Measurements from ENCODE around the gene EPHA7.

Gene EPHA7

DNA sequence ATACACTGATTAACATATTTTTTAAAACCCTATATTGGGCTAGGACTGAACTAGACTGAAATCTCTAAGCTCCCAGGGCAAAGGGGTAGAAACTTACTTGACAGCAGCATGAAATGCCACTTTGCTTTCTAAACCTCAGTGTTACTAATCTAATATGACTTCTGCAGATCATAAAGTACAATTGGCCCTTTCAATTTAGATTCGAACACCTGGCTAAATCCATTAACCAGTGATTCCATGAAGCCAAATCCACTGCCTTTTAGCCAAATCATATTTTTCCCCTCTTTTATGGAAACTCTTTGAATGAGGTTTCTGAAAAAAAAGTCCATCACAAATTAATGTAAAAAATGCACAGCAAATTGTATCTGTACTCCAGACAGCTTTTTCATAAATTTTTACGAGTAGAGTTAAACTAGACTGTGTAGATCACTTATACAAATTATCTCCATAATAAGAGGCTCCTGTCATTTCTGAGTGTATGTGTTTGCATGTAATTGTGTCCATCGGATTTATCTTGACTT is 25.7 kb downstream of the EPHA7 start:
- no peak for DNase-seq (ENCODE audit: low read depth)

DNA sequence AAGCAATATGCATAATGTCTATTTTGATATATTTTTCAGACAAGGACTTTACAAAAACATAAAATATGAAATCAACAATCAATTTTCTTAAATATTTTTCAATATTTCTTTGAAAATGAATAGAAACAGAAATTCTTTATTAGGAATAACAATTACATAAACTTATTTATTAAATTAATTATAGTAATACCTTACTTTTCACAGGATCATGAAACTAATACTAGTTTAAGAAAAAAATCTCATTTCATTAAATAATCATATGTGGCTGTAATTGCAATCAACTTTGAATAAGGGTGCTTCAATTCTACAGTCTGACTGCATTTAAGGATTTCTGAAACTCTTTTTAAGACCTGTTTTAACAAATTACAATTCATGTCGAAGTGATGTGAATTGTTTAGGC is 26.6 kb downstream of the EPHA7 start:
- no peak for DNase-seq (ENCODE audit: low read depth)

DNA sequence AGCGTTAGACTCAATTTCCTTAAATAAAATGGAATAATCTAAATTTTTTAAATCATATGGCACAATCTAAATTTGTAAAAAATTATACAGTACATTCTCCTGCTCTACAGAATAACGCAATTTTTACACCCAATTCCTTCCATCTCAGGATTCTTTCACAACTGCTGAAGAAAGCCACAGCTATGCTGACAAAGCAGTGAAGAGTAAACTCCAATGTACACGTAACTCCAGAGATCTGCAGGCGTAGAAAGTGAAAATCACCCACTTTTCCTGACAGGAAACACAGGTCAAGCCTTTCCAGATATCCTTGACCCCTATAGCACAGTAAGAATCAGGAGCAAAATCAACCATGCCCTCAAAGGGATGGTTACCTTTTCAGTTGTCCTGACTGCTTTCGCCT is 27.4 kb downstream of the EPHA7 start:
- DNase-seq (ENCODE audit: low read depth): no peak

DNA sequence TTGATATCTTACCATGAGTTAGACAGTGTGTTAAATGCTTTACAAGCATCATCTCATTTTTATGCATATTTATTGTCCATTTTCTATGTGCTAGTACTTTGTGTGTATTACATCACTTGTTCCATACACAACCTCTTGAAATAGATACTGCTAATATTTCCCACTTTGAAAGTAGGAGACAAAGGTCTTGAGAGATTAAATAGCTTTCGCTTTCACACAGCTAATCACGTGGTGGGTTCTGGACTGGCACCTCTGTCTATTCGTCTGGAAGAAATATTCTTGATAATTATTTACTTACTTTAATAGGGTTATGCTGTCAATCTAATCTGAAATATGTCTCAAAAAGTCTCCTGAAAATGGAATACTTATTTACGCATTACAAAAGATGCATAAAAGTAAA is 30.2 kb downstream of the EPHA7 start:
- DNase-seq (ENCODE audit: low read depth): no peak

DNA sequence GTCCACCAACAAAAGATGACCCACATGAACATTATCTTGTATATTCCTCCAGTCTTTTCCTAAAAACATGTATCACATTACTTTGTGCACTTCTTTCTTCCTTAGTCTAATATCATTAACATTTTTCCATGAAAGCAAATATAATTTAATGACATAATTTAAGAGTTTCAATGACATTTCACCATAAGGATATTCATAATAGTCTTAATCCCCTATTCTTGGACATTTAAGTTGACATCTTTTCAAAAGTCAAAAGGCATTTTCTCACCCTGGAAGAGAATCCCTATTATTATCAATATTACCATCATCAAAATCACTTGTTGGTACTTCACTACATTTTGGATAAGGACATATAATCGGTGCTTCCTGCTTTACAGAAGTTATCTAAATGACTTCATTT is 31.3 kb downstream of the EPHA7 start:
- no peak for DNase-seq (ENCODE audit: low read depth)

DNA sequence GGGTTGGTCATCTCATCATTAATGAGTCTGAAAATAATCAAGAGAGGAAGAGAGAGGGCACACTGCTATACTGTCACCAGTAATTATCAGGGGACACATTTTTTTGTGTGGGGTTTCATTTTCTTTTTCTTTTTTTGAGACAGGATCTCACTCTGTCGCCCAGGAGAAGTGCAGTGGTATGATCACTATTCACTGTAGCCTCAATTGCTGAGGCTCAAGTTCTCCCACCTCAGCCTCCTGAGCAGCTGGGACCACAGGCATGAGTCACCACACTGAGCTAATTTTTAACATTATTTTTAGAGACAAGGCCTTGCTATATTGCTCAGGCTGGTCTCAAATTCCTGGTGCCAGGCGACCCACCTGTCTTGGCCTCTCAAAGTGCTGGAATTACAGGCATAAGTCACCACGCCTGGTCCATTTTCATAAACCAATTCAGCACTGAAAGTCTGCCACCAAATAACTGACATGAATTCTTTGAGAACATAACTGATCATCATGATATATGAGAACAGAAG is 43.3 kb downstream of the EPHA7 start:
- DNase-seq (ENCODE audit: low read depth): no peak

DNA sequence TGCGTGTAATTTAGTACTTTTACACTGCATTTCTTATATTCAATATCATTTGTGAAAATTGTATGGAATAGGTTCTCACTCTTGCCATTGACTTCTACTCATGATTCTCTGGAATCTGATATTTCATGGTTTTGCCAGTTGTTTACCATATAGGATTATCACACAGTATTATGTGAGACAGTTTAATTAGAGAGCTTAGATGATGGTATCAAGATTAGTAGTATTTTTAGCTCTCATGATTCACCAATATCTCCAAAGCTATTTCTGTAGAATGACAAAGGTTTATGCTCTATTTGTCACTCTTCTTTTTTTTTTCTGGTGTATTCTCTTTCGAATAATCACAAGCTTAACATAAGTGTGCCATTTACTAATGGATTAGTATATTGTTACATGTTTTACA is 45.9 kb downstream of the EPHA7 start:
- DNase-seq (ENCODE audit: low read depth): no peak

DNA sequence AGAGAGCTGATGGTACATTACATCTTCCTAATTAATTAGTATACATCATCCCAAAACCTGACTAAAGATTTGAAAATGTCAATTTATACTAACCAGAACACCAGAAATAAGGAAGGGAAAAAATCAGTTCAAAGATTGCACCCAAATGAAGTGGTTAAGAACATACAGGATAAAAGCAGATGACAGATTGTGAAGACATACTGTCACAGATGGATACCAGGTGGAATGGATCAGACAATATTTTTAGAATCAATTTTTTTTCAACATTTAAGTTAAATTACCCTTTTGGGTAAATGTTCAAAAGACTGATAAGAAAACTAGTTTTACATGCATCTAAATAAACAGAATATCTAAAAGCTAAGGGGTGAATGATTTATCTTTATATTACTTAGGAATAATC is 47.6 kb downstream of the EPHA7 start:
- DNase-seq (ENCODE audit: low read depth): no peak

DNA sequence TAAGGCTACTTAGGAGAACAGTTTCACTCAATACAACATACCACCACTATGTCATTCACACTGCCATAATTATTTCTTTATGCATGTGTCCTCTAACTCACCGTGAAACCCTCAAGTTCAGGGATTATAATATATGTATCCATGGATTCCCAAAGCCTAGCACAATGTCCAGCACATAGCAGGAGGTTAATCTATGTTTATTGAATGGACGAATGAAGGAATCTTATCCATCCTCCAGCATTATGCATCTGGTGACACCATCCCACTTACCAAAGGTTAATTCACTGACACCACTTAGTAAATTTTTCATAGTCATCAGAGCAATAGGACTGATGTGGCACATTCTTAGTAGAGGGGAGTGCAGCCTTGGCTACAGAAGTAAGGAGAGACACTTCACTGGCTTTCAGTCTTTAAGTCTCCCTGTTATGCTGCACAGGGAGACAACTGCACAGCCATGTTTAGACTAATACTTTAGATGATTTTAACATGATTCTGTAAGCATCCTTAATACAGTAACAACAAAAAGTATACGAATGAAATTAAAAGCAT is 49.7 kb downstream of the EPHA7 start:
- no peak for DNase-seq (ENCODE audit: low read depth)

DNA sequence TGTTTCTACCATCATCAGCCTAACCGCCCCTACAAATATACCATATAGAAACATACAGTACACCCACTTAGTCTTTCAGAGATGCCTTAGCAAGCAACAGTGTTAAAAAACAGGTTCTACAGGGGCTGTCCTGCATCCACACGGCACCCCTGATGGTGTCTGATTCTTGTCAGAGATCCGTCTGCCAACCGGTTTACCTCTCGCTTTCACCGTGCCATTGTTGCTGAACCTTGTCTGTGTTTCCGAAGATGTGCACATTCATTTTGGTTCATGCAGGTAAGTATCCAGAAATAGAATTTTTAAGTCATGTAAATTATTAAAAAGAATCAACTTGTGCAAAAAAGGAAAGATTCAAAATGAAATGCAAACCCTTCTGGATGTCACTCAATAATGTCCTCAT is 52.9 kb downstream of the EPHA7 start:
- DNase-seq (ENCODE audit: low read depth): no peak

DNA sequence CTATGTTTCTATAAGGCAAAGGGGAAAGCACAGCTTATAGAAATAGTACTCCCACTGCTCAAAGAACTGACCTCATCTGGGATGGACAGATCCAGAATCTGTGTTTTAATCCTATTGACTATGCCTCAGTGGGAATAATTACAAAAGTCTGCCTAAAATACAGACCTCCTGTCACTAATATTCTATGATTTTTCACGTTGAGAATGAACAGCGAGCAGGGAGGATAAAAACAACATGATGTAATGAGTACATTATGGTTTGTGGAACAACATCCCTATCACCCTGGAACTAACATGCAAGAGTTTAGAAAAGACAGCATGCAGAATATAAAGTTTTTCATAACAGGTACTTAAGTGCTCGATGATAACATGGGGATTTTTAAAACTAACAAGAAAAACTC is 53.9 kb downstream of the EPHA7 start:
- DNase-seq (ENCODE audit: low read depth): no peak

DNA sequence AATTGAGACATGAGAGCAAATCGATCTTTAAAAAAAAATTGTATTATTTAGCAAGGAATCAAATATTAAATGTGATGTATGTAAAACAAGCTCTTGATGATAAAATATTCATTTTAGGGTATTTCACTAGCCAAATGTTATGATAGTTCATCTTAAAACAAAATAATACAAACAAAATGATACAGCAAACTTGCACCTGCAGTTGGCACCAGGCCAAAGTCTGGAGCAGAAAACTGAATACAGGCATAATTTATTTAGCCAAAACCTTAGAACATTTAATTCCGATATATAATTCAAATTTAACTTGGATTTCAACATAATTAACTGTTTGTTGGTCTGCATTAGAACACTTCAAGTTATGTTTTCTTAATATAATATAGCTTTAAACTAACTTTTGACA is 60.9 kb downstream of the EPHA7 start:
- no peak for DNase-seq (ENCODE audit: low read depth)

DNA sequence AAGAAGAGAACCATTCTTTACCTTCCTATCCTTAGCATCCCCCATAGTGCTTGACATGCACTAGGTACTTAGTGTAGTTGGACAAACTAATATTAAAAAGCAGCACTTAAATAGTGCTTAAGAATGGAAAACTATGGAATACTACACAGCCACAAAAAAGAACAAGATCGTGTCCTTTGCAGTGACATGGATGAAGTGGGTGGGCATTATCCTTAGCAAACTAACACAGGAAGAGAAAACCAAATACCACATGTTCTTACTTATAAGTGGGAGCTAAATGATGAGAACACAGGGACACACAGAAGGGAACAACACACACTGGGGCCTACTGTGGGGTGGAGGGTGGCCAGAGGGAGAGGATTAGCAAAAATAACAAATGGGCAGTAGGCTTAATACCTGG is 66.8 kb downstream of the EPHA7 start:
- DNase-seq (ENCODE audit: low read depth): no peak

DNA sequence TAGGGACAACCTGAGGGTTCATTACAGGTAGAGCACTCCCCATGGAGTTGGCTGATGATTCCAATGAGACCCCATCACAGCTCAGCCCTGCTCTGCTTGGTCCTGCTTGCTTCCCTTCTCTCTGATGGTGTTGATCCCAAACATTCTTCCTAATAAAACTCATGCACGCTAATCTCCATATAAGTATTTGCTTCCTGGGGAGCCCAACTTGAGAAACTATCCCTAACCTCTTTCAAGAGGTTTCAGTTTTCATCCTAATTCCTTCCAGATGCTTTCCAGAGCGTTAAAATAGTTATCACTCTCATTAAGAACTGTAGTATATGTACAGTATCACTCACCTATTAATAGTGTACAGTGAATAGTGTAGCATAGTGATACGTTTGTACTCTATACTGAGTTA is 68.1 kb downstream of the EPHA7 start:
- no peak for DNase-seq (ENCODE audit: low read depth)

DNA sequence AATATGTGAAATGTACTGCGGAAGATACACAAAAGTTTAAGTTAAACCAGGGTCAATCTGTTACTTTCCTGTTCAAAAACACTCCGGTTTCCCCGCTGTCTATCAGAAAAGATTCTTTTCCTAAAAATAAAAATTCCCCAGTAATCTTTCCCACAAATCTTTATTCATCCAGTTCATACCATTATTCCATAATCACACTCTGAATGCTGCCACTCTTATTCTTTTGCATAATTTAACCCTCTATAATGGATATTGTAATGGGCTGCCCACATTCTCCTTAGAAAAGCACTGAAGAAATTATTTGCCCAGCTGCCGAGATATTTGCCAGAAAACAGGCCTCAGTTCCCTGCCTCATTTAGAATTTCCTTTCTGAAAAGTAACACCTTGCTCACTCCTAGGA is 68.6 kb downstream of the EPHA7 start:
- DNase-seq (ENCODE audit: low read depth): no peak

DNA sequence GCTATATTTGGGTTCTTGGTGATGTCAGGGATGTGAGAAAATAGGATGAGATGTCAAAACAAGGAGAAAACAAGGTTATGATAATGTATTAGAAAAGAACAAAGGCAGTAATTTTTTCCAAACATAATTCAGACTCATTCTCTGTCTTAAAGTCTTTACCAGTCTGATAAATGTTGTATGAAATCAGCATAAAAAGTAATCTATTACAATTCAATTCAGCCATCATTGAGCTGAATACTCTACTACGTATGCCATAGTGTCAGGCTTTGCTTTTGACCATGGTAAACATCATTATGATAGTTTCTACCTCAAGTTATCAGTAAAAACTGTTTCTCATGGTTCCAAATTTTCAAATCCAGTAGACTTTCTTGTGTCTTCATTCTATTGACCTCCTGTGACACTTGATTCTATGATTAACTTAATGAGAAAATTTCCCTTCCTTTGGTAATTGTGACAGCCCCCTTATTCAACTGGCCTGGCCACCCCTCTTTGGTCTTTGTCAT is 75.0 kb downstream of the EPHA7 start:
- no peak for DNase-seq (ENCODE audit: low read depth)

DNA sequence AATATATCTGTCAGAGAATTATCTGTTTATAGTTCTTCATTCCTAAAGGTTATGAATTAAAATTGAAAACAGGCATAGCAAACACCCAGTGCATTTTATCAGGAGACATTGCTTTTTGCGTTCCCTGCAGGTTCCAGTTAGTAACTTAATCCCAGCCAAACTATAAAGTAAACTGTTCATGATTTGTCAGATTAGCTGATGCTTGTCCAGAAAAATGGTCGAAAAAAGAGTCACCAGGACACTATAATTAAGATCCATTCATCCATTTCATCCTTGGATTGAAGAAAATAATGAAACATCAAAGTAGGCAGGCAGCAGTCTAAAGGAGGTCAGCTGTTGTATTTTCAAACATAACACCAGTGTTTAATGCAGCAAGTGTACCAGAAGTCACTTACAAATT is 75.9 kb downstream of the EPHA7 start:
- no peak for DNase-seq (ENCODE audit: low read depth)

DNA sequence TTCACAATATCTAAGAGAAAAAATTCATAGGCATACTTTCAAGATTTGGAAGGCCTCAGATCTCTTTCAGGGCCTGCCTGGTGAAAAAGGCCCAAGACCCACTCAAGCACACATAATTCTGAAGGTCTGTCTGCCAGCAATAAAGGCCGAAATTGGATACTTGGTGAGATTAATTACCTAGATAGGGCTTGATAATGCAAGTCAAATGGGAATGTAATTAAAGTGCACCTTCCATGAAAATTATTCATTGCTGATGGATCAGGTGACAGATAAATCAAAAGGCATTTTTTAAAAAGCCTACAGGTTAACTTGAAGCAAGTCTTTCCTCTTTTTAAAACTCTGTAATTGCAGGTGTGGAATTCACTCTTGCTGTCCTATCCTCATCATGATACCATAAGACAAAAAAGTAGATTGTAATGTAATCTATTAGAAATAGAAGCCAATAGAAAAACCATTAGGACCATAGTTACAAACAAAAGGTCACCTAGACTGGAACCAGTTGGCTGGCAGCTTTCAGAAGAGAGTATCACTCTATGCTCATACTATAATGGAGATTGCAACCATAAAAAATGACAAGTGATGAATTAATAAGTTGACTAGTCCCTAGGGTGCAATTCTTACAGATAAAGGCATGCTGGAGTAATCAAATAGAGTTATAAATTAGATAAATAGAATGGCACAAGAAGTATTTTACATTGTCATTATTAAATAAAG is 77.3 kb downstream of the EPHA7 start:
- DNase-seq (ENCODE audit: low read depth): no peak

DNA sequence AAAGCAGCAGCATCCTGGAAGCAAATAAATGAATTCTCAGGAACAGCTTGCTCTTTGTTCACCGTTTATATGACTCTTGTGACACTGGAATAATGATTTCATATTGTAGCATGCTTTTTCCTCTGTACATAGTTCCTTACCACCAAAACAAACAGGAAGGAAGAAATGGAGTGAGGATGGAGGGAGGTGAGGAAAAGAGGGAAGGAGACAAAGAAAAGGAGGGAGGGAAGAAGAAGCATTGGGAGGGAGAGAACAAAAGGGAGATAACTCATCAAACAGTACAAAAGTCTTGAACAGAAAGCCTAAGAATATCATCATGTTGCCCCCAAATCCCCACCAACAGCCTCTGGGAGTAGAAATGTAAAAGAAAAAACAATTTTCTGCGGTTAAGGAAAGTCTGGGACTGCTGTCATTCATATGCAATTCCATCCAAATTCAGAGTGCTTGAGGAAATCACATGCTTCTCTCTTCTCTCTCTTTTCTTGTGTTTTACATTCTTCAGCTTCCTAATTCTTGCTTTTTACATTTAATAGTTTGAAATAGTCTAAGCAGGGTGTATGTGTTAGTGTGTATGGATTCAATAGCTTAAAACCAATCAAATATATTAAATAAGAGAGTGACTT is 81.5 kb downstream of the EPHA7 start:
- DNase-seq (ENCODE audit: low read depth): no peak

DNA sequence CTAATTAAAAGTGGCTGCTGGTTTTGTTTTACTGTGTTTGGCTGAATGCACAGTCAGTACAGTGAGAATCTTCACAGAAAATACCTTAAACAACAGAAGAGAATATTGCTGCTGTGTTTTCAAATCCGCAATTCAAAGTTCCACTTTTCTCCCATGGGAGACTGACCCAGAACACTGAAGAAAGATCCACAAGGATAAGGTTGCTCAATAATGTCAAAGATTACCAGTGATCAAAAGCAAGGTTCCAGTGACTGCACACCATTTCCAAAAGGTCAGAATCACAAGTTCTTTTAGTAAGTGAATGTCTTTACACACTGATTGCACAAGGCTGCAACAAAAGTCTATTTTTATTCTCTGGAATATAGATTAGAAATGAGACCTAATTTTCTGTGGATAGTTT is 82.3 kb downstream of the EPHA7 start:
- DNase-seq (ENCODE audit: low read depth): no peak

DNA sequence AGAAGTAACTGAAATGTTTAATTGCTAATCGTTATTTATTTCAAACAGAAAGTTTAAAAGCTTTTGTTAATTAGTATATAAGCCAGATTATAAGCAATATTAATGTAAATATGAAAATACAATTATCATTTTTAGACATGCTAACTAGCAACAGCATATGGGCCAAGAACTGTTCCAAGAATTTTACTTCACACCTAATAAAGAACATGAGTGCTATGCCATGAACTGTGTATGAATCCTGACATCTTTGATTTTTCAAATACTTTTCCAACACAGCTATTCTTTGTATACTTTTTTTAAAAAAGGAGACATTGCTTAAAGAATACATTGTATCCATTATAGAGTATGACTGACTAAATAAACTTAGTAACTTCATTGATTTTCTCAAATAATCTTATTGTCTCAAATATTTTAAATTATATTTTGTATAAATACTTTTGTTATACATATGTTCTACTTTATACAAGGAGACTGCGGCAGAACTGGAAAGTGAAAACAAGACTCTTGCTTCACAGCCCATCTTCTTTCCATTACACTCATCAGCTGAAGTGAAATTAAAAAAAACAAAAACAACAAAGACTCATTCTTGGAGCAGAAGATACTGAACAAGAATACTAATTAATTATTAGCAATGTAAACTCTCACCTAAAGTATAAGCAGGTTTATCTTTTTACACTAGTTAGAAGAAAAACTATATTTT is 89.9 kb downstream of the EPHA7 start:
- no peak for DNase-seq (ENCODE audit: low read depth)

DNA sequence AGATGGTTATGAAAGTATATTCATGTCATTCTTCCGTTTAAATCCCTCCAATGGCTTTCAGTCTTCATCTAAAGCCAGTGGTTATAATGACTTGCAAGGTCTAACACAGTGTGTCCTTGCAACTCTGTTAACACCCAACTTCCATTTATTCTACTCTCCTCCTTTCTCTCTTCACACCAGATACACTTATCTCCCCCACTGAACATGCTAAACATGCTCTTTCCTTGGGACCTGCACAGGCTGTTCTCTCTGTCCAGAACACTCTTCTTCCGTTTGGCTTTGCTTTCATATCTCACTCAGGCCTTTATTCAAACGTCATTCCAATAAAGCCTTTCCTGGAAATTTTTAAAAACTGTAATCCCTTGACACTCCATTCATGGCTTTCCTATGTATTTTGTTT is 91.5 kb downstream of the EPHA7 start:
- DNase-seq (ENCODE audit: low read depth): no peak

DNA sequence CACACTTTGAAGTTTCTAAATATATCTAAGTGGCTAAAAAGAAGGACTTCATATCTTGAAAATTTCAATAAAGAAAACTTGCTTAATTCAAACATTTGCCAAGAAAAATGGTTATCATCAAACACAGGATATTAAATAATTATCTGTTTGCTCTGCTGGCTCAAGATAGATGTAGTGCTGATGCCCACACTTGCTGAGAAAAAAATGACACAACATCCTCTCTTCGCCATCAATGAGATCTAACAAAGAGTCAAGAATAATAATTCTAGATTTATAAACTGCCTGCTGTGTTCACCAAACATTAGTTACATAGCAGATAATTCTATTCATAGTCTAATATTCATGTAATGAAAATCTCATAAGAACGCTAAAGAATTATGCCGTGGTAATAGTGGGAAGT is 93.6 kb downstream of the EPHA7 start:
- no peak for DNase-seq (ENCODE audit: low read depth)

Measured in activated T-cell treated with anti-CD3 and anti-CD28 coated beads for 1 hour (primary cell).